GM15510 (cell line): ENCODE data around the gene ALPP.

ENCODE experiments used
- POLR2A ChIP-seq: IDR thresholded peaks from 3 replicates; pipeline ENCODE4 v1.6.1; 2011; ENCODE audit warnings: borderline replicate concordance; ENCODE audit not compliant: insufficient read length; ENCODE audit errors: extremely low read depth

The ALPP gene

GRCh38 chr2:232363784-232364615 is 14.6 kb upstream of the ALPP start:
- no peak for TF ChIP-seq POLR2A

- no peak for TF ChIP-seq POLR2A
These were observed 12.8 kb upstream of the ALPP start for GRCh38 chr2:232365621-232366321.

GRCh38 chr2:232367016-232367415 is 11.5 kb upstream of the ALPP start:
- no peak for TF ChIP-seq POLR2A

GRCh38 chr2:232367591-232368233 is 10.8 kb upstream of the ALPP start:
- TF ChIP-seq POLR2A: no peak

GRCh38 chr2:232368311-232368731 is 10.2 kb upstream of the ALPP start:
- no peak for TF ChIP-seq POLR2A

GRCh38 chr2:232369126-232369951 is 9.2 kb upstream of the ALPP start:
- no peak for TF ChIP-seq POLR2A

GRCh38 chr2:232372231-232373208 is 6.0 kb upstream of the ALPP start:
- no peak for TF ChIP-seq POLR2A

- no peak for TF ChIP-seq POLR2A
These were observed 4.2 kb upstream of the ALPP start for GRCh38 chr2:232374356-232374755.

GRCh38 chr2:232375164-232375563 is 3.4 kb upstream of the ALPP start:
- TF ChIP-seq POLR2A: no peak

GRCh38 chr2:232376260-232376659 is 2.3 kb upstream of the ALPP start:
- TF ChIP-seq POLR2A: no peak

GRCh38 chr2:232376713-232377112 is 1.8 kb upstream of the ALPP start:
- TF ChIP-seq POLR2A: no peak

- TF ChIP-seq POLR2A: no peak
These were observed 1.2 kb upstream of the ALPP start for GRCh38 chr2:232377319-232377718.
